Stimulated activated CD8-positive, alpha-beta memory T cell treated with anti-CD3 and anti-CD28 coated beads, Interleukin-15, amount 100 ng/mL, for 24 hours (primary cell): ENCODE results near the gene POR.
"Not testable (repeated sequence)": the region's sequence is repeated elsewhere in the genome, so short reads cannot be mapped to it uniquely, and the experiment has no call there.

ENCODE experiments used
- DNase-seq: peaks from one replicate; pipeline ENCODE4 v3.0.0-alpha.2; 2020; ENCODE audit warnings: low read depth

POR gene

DNA sequence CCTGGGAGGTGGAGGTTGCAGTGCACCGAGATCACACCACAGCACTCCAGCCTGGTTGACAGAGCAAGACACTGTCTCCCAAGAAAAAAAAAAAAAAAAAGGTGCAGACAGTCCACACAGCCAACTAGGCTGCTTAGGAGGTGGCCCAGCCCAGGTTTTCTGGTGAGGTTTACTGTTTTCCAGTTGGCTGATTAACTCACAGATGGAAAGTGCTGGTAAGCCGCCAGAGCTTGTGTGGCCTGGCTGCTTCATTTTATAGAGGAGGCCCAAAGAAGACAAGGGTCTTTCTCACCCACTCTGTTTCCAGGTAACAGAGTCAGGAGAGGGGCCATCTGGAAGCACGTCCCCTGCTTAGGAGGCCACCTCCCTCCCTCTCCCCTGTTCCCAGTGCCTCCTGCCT, 29.9 kb upstream of the POR start:
- no peak for DNase-seq

DNA sequence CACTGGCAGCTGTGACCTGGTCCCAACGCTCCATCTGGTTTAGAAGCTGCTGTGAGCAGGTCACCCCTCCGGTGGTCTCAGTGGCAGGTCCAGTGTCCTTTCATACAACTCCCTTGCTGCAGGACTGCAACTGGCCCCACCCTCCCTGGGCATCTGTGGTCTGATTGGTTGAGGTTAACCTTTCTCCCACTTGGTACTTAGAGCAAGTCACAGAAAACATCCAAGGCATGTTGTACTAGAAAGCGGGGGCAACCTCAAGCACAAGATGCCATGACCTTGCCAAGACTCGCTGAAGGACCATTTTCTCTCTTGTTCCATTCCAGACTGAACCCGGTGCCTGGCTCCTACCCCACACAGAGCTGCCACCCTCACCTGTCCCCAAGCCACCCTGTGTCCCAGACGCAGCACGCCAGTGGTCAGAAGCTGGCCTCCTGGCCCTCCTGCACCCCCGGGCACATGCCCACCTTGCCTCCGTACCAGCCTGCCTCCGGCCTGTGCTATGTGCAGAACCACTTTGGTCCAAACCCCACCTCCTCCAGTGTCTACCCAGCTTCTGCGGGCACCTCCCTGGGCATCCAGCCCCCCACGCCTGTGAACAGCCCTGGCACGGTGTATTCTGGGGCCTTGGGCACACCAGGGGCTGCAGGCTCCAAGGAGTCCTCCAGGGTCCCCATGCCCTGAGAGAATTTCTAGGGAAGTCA, 27.1 kb upstream of the POR start:
- DNase-seq = no peak

DNA sequence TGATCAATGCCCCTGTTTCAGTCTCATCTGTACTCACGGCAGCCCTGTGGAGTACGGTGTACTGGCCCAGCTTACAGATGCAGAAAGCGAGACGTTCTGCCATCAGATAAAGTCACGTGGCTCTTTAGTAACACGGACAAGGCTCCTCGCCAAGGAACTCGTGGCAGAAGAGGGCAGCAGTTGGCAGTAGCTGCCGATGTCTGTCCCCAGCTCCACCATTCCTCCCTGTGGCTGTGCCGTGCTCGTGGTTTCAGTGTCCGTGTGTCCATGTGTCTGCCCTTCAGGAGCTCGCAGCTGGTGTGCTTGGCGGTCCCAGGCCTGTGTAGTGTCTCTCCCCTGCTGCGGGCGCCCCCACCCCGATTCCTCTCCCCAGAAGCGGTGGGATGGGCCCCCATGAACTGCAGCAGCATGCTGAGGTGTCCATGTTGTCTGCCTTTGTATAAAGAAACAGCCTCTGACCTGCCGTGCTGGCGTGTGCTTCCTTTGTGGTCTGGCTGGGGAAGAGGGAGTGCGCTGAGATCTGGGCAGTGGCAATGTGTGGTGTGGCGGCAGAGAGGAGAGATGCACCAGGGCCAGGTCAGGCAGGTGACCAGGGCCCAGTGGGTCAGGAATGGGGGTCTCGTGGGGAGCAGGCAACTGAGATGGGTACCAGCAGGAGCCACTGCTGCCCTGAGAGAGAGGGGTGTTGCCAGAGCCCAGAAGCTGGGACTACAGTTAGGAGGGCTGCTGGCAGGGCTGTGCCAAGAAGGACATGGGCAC, 26.3 kb upstream of the POR start:
- no peak for DNase-seq

DNA sequence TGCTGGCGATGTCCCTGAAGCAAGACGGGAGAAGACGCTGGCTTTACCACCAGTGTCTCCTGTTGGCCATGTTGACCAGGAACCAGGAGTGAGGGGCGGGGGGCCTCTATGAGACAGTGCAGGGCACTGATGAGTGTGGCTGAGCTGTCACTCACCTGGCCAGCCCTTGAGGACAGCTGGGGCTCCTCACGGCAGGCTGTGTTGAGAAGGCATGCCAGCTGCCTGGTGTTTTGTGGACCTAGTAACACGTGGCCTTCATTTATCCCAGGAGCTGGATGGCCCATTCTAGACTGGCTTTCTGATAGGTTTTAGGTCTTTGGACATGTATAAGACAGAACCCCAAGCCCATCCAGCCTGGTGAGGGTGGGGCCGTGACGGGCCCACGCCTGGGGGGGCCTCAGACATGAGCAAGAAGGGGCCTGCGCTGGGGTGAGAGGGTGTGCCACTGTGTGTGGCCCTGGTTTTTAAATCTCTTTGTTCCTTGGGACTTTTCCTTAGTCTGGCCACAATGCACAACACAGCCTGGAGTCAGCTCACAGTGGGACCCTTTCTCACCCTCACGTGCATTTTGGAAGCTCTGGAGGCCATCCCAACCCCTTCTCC, 25.6 kb upstream of the POR start:
- DNase-seq = no peak

- DNase-seq = no peak
Observed at GRCh38 chr7:75889826-75890225, 25.1 kb upstream of the POR start.

DNA sequence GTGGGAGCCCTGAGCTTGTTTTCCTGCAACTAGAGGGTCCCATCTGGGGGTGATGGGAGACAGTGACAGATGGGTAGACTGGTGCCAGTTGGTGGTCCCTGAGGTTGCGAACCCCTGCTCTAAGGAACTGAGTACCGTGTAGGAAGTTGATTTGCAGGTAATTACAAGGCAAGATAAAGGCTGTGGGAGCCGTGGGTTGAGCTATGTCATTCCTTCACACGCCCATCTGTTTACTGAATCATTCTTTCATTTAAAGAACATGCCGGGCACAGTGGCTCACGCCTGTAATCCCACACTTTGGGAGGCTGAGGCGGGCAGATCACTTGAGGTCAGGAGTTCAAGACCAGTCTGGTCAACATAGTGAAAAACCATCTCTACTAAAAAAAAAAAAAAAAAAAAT, 23.7 kb upstream of the POR start:
- not testable (repeated sequence) for DNase-seq

GRCh38 chr7:75891815-75892411, 23.0 kb upstream of the POR start:
- DNase-seq = no peak

DNA sequence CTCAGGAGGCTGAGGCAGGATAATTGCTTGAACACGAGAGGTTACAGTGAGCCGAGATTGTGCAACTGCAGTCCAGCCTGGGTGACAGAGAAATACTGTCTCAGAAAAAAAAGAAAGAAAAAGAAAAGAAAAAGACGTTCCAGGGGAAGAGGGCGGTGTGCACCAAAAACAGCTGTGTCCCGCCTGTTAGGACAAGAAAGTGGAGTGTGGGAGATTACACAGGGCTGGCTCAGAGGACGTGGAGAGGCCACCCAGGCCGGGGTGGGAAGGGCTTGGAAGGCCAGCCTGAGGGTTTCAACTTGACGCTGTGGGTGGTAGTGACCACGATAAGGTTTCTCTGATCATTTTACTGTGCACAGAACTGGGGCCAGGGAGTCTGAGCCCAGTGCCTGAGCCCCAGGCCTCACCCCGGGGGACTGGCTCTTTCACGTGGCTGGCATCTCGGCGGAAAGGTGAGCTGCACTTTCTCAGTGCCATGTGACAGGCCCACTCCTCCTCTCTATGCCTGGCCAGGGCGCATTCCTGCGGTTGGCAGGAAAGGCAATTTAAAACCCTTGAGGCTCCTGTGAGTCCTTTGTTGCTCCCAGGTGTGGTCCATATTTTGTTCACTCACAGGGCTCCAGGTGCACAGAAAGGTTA, 22.2 kb upstream of the POR start:
- DNase-seq = no peak

GRCh38 chr7:75896803-75897327, 18.1 kb upstream of the POR start:
- no peak for DNase-seq

GRCh38 chr7:75900617-75901315, 14.2 kb upstream of the POR start:
- DNase-seq = no peak

DNA sequence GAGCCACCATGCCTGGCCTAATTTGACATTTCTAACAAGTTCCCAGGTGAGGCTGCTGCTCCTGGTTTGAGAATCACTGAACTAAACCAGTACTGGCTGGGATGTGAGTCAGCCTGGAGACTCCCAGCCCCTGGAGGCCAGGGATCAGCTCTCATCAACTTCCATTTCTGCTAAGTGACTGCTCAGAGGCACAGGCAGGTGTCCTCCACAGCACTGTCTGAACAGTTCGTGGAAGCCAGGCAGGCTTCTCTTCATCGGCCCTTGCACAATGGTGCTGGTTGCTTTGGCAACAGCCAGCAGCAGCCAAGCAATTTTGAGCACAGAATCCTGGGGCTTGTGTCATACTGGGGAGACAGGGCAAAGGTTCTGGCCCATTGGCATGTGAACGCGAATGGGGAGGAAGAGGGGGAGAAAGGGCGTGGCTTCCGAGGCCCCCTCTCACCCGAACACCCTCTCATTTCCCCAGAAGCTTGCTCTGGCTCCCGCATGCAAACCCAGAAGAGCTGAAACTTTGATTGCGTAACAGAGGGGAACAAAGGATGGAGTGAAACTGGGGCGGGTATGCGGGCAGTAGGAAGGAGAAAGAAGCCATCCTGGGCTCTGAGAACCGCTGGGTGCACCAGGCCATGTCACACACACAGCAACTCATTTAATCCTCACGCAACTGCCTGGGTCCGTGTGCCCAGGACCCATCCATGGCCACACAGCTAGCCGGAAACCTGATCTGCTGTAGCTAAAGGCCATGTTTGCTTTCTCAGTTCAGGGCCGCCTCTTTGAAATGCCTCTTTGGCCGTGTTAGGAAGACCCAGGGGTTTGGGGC, 9.0 kb upstream of the POR start:
- no peak for DNase-seq

DNA sequence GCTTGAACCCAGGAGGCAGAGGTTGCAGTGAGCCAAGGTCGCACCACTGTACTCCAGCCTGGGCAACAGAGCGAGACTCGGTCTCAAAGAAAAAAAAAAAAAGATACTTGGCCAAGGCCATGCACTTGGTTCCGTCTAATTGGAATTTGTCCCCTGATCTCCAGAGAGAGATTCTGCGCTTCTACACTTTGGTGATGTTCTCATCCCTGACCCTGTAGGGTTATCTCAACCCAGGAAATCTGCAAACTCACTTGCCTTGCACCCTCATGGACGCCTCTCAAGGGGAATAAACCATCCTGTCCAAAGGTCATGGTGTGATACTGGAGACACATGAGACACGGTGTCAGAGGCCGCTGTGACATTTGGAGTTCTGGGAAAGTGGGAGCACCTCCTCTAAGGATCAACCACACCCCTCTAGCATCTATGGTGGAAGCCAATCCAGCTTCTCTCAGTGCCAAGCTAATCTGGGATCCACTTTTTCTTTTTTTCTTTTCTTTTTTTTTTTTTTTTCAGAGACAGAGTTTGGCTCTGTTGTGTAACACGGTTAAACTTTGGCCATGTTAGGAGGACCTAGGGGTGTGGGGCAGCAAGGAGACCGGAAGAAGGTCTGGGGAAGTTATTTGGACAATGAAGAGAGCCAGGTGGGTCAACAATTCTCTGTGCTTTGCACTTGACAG, 7.8 kb upstream of the POR start:
- no peak for DNase-seq

- not testable (repeated sequence) for DNase-seq
Observed at GRCh38 chr7:75907668-75908039, 7.3 kb upstream of the POR start.

DNA sequence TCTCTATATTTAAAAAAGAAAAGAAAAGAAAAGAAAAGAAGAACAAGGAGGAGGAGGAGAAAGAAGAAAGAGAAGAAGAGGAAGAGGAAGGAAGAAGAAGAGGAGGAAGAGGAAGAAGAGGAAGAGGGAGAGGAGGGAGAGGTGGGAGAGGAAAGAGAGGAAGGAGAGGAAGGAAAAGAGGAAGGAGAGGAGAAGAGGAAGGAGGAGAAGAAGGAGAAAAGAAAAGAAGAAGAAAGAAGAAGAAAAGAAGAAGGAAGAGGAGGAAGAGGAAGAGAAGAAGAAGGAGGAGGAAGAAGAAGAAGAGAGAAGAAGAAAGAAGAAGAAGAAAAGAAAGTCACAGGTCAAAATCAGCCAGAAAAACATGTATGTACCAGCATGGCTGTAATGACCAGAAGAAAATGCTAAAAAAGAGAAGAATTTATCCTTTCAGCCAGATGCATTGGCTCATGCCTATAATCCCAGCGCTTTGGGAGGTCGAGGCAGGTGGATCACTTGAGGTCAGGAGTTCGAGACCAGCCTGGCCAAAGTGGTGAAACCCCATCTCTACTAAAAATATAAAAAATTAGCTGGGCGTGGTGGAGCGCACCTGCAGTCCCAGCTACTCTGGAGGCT, 5.3 kb upstream of the POR start:
- no peak for DNase-seq

DNA sequence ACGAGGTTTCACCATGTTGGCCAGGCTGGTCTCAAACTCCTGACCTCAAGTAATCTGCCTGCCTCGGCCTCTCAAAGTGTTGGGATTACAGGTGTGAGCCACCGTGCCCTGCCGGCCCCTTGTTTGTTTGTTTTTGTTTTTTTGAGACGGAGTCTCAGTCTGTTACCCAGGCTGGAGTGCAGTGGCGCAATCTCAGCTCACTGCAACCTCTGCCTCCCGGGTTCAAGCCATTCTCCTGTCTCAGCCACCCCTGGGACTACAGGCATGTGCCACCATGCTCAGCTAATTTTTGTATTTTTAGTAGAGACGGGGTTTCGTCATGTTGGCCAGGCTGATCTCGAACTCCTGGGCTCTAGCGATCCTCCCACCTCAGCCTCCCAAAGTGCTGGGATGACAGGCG, 3.8 kb upstream of the POR start:
- not testable (repeated sequence) for DNase-seq

DNA sequence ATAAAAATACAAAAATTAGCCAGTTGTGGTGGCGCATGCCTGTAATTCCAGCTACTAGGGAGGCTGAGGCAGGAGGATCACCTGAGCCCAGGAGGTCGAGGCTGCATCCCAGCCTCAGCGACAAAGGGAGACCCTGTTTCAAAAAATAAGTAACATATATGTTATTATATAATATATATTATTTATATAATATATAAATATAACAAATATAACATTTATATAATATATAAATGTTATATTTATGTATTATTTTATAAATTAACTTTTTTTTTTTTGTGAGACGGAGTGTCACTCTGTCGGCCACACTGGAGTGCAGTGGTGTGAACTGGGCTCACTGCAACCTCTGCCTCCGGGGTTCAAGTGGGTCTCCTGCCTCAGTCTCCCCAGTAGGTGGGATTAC, 1.5 kb upstream of the POR start:
- no peak for DNase-seq

DNA sequence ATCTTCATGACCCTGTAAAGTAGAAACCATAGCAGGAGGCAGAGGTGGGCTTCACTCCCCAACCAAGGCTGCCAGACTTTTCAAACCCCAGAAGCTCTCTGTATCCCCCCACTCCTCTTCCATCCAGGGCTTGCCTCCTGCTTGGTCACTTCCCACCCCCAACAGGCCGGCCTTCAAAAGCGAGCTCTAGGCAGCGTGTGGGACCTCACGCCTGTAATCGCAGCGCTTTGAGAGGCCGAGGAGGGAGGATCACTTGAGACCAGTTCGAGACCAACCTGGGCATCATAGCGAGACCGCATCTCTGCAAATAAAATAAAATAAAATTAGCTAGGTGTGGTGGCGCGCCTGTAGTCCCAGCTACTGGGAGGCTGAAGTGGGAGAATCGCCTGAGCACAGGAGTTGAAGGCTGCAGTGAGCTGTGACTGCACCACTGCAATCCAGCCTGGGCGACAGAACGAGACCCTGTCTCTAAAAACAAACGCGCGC, 743 bp upstream of the POR start:
- DNase-seq = no peak

- DNase-seq = no peak
Observed at GRCh38 chr7:75915416-75916156, 631 bp downstream of the POR start.

- DNase-seq = no peak
Observed at GRCh38 chr7:75916259-75916658, 1.3 kb downstream of the POR start.
